Stimulated activated CD4-positive, alpha-beta T cell treated with anti-CD3 and anti-CD28 coated beads, Interleukin-4, amount 100 ng/mL, for 24 hours (primary cell): ENCODE results near the gene MAMLD1.

Source experiments
- DNase-seq: peaks from one replicate; pipeline ENCODE4 v3.0.0-alpha.2; 2020

The MAMLD1 gene

DNA sequence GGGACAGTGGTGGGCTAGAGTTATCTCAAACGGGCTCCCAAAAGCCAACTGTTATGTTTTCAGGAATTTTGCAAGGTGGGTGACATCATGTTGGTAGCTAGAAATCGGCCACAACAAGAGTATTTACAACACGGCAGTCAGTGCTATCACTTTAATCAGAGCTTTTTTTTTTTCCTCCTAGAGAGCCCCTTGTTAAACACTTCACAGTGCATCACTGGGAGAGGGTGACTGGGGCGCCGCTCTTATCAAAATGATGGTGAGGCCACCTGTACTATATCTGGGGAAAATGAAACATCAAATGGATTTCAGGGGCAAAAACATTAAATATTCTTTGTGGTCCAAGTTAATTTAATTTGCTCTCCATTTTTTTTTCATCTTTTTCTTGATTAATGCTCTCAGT, 44.9 kb downstream of the MAMLD1 start:
- no peak for DNase-seq

DNA sequence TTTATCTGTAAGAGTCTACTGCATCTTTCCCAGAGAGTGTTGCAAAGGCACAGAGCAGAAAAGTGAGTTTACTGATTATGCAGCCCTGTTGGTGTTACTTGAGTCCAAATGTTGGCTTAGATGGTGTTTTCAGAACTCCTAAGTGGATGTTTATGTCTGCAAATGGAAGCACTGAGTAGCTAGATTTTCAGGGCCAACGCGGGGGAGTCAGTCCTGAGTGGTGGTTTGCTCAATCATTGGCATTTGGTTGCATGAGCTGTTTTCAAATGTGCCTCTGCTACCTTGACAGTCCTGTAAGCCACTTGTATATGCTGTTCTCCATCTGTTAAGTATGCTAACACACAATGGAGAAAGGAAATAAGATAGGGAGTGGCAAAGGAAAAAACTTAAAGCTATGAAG, 45.4 kb downstream of the MAMLD1 start:
- DNase-seq = no peak

GRCh38 chrX:150409486-150409885, 46.4 kb downstream of the MAMLD1 start:
- no peak for DNase-seq

- DNase-seq = no peak
Observed at GRCh38 chrX:150409964-150410363, 46.8 kb downstream of the MAMLD1 start.

GRCh38 chrX:150410513-150410912, 47.4 kb downstream of the MAMLD1 start:
- DNase-seq = no peak

DNA sequence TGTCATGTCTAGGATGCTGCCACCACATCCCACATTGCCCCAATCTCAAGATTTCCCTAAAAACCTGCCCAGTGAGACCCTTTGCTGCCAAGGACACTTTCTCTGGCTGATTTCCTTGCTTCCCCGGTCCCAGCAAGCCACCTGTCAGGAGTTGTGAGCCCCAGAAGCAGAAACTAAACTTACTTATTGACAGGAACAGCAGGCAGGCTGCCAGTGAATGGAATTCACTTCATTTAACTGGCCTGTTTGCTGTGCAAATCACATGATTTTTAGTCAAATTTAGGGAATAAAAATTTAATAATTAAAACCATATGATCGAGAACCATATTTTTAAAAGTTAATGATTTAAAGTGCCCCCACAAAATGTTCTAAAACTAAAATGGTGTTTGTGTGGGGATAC, 48.5 kb downstream of the MAMLD1 start:
- no peak for DNase-seq

GRCh38 chrX:150414228-150414627, 51.1 kb downstream of the MAMLD1 start:
- DNase-seq = no peak

GRCh38 chrX:150416469-150416868, 53.4 kb downstream of the MAMLD1 start:
- DNase-seq = no peak

DNA sequence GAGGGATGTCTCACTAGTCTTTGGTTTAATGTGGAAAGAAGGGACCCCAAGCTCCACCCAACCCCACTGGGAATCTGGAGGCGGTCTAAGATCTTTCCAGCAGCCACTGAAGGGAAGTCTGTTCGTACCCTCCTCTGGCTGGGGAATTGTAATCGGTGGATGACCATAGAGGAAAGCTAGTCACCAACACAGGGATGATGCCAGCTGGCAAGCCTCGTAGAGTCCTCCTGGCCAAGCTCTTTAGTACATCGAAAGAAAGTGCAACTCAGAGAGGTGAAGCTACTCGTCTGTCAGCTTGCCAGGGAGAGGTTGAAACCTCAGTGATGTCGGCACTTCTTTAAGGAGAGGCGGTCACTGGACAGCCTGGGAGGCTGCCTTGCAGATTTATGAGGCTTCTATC, 58.7 kb downstream of the MAMLD1 start:
- DNase-seq = no peak

DNA sequence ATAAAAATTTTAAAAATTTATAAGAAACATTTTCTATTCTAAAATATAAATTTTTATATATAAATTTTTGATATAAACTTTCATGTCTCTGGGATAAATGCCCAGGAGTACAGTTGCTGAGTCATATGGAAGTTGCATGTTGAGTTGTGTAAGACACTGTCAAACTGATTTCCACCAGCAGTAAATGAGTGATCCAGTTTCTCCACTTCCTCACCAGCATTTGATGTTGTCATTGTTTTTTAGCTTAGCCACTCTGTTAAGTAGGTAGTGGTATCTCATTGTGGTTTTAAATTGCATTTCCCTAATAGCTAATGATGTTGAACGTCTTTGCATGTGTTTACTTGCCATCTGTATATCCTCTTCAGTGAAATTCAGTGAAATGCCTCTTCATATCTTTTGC, 66.5 kb downstream of the MAMLD1 start:
- no peak for DNase-seq

GRCh38 chrX:150436195-150436594, 73.1 kb downstream of the MAMLD1 start:
- no peak for DNase-seq

DNA sequence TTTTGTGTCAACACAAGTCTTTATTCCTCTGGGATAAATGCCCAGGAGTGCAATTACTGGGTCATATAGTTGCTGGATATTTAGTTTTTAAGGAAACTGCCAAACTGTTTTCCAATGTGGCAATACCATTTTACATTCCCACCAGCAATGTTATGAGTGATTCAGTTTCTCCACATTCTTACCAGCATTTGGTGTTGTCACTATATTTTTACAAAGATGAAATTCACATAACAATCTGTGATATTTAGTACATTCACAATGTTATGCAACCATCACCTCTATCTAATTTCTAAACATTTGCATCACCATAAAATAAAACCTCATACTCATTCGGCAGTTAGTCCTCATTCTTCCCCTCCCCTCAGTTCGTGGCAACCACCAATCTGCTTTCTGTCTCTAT, 75.0 kb downstream of the MAMLD1 start:
- DNase-seq = no peak

GRCh38 chrX:150446151-150446550, 83.0 kb downstream of the MAMLD1 start:
- DNase-seq = no peak

DNA sequence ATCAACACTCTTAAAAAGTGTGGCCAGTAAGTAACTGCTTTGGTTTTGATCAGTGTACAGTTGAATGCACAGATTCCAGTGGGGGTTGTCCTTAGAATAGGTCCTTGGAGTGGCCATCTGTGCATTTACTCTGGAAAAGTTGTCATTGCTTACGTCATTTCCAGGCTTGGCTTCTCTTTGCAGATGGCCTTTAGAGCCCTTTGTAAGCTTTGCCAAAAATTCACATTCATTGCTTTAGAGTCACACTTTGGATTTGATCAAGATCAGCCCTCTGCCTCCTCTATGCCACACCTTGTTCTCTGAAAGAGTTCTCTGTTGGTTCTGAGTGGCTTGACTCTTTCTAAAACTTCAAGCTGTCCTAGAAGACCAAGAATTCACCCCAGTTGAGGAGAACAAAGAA, 83.9 kb downstream of the MAMLD1 start:
- no peak for DNase-seq

DNA sequence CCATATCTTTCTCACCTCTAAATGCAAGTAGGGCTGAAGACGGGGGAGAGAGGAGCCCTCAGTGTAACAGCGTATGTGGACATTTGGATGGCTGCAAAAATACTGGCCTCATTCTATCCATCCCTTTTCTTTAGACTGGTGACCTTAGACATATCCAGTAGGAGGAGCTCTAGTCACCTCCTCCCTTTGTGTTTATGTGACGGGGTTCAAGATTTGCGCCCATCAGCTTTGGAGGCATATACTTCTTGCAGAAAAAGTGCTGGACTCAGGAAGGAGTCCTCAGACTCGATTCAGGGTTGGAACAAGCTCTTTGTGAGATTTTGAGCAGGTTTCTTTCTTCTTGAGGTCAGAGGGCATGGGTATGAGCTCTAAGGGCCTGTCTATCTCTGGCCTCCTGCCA, 86.2 kb downstream of the MAMLD1 start:
- DNase-seq = no peak

DNA sequence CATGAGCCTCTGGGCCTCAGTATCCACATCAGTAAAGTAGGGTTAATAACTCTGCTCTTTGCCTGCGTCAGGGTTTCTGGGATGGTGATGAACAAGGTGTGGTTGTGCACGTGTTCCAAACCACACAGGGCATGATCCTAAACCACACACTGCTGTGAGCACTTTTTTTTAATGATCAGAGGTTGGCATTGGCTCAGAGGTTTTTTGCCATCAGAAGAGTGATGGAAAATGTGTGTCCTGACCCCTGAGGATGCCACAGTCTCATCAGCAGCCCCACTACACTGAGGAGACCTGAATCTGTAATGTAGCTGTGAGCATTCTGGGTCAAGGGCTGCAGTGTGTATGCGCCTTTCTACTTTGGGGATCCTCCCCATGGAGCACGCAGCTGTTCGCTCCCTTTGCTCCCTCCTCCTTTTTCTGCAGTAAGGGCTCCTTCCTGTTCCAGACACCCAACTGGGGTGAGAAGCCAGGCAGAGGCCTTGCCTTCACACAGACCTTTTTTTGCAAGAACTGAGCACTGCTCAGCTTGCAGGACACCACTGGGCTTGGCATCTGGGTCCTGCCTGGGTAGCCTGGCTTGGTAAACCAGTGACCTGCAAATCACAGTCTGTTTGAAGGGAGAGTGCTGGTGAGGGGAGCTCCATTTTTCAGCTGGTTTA, 87.5 kb downstream of the MAMLD1 start:
- no peak for DNase-seq

DNA sequence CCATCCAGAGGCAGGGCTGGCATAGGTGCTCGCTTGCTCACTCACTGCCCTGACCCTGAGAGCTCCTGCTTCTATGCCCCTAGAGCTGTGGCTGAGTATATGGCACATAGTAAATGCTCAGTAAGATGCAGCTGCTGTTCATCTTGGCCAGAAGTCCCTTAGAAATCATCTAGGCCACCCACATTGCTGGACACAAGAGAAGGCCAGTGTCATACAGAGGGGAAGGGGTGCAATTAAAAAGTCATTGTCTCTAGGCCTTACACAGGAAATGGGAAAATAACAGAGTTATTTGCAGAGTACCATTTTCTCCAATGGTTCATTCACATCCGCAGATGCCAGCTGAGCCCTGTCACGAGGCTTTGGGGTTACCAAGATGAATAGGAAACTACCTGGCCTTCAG, 88.8 kb downstream of the MAMLD1 start:
- DNase-seq = no peak

DNA sequence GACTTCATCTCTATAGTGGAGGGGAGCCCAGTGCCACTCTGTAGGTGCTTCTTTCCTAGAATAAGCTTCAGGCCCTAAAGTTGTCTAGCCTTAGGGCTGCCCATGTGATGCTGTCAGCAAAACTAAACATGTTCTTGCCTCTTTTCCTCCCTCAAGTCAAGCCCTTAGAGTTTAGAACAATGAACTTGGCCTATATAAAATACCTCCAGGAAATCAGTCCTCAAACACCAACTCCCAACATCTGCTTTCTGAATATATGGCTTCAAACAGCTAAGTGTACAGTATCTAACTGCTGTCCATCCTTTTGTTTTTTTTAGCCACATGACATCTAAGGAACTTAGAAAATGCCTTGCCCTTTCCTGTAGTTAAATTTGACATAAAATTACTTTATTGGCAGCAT, 91.0 kb downstream of the MAMLD1 start:
- DNase-seq = no peak

GRCh38 chrX:150454508-150455214, 91.5 kb downstream of the MAMLD1 start:
- DNase-seq = no peak

DNA sequence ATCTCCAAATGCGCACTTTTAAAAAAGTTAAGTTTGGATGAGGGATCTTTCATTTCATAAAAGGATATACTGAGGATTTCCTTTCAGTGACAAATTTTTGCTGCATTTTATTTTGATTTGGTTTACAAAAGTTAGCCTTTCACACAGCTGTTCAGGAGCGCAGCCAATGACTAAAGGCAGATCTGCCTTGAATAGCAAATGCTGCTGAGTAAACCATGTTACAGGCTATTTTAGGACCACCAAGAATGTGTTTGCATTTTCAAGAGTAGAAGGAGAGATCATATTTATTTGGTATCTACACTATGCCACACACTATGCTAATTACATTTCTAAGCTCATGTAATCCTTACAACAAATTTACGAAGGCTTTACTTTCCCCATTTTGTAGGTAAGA, 92.1 kb downstream of the MAMLD1 start:
- DNase-seq = no peak

DNA sequence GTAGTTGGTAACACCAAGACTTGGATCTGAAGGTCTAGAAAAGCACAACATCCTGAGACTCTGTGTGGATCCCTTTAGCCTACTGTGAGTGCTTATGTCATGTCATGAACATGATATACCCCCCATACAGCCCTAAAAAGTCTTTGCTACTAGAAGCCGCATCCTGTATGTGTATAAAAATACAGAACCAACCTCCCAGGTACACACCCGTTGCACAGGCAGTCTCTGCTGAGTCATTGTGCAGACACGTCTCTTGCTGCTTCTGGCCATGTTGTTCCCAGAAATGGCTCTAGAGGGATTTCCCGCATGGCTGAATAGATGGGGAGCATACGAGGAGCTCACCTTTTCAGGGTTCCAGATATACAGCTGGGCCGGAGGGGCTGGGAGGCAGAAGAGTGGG, 93.3 kb downstream of the MAMLD1 start:
- no peak for DNase-seq

- DNase-seq = no peak
Observed at GRCh38 chrX:150456941-150457340, 93.8 kb downstream of the MAMLD1 start.

- DNase-seq = no peak
Observed at GRCh38 chrX:150459196-150459595, 96.1 kb downstream of the MAMLD1 start.

DNA sequence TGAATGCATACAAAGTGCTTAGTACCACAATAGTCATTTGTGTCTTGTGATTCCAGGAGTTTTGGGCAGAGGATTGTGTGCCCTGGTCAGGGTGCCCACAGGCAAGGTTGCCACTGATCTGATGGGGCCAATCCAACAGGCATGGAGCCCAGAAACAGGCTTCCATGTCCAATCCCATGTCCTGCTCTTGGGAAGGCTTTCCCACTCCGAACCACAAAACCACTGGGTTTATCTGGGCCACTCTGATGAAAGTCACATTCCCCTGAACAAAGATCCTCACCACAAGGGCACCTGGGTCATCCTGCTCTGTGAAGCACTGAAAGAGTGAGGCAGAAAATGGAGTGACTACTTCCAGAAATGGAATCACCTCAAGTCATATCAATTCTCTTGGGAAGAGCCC, 96.9 kb downstream of the MAMLD1 start:
- no peak for DNase-seq

GRCh38 chrX:150460781-150461180, 97.7 kb downstream of the MAMLD1 start:
- no peak for DNase-seq
